HG03432 (cell line): Measurements from ENCODE around the gene CYP27B1.

Source experiments
- ATAC-seq: cut with Tn5 transposase; IDR thresholded peaks from one replicate; pipeline ENCODE4 v1.9.1; 2021; ENCODE audit warnings: mild to moderate bottlenecking, moderate library complexity; ENCODE audit not compliant: unreplicated experiment

Gene CYP27B1

GRCh38 chr12:57753756-57754337 is 13.0 kb downstream of the CYP27B1 start:
- no peak for ATAC-seq

- ATAC-seq: no peak
Measured at GRCh38 chr12:57752668-57753000, 14.2 kb downstream of the CYP27B1 start.

GRCh38 chr12:57751788-57752667 is 14.8 kb downstream of the CYP27B1 start, which contains the start of gene CDK4:
Gene CDK4, minus strand, starts transcription at chr12:57752310. Its CDS starts 593 bp downstream, at chr12:57751717.
- peak; percentile 75 for ATAC-seq

GRCh38 chr12:57751432-57751787 is 15.5 kb downstream of the CYP27B1 start:
- no peak for ATAC-seq

- no peak for ATAC-seq
Measured at GRCh38 chr12:57750561-57751431, 16.1 kb downstream of the CYP27B1 start.

- ATAC-seq: no peak
Measured at GRCh38 chr12:57749061-57749460, 17.8 kb downstream of the CYP27B1 start.

- no peak for ATAC-seq
Measured at GRCh38 chr12:57746025-57746424, 20.9 kb downstream of the CYP27B1 start.

- ATAC-seq: no peak
Measured at GRCh38 chr12:57745485-57745881, 21.4 kb downstream of the CYP27B1 start.

GRCh38 chr12:57744777-57745484 is 21.9 kb downstream of the CYP27B1 start, which contains the start of gene TSPAN31:
Gene TSPAN31, plus strand, starts transcription at chr12:57745039. Its CDS starts 116 bp downstream, at chr12:57745155.
- ATAC-seq: peak; percentile 83

- peak; percentile 44 for ATAC-seq
Measured at GRCh38 chr12:57744194-57744776, 22.6 kb downstream of the CYP27B1 start.

GRCh38 chr12:57743769-57744168 is 23.1 kb downstream of the CYP27B1 start:
- ATAC-seq: no peak

GRCh38 chr12:57741844-57742738 is 24.8 kb downstream of the CYP27B1 start:
- peak; percentile 60 for ATAC-seq

- no peak for ATAC-seq
Measured at GRCh38 chr12:57741413-57741789, 25.5 kb downstream of the CYP27B1 start.

- peak; percentile 52 for ATAC-seq
Measured at GRCh38 chr12:57740656-57741412, 26.0 kb downstream of the CYP27B1 start.

- ATAC-seq: no peak
Measured at GRCh38 chr12:57739914-57740538, 26.9 kb downstream of the CYP27B1 start.

- no peak for ATAC-seq
Measured at GRCh38 chr12:57739387-57739786, 27.5 kb downstream of the CYP27B1 start.

GRCh38 chr12:57738661-57739237 is 28.1 kb downstream of the CYP27B1 start, which contains the start of gene AGAP2:
Gene AGAP2, minus strand, starts transcription at chr12:57738742. Its CDS starts 496 bp downstream, at chr12:57738246.
- ATAC-seq: no peak
